Liver (tissue), 3 donors: ENCODE data around the gene KMT5B.

Source experiments
- GABPA ChIP-seq, 2 donors: IDR thresholded peaks in 1 of 2; conservative IDR thresholded peaks in 1 of 2; 2 replicates each; pipeline ENCODE4 v1.6.1; 2016; ENCODE audit warnings: antibody characterized with exemption in 2 of 2, mild to moderate bottlenecking in 1 of 2, moderate library complexity in 1 of 2
- NR2F2 ChIP-seq: IDR thresholded peaks from 2 replicates; pipeline ENCODE4 v1.6.1; 2016; ENCODE audit warnings: antibody characterized with exemption
- RAD21 ChIP-seq, 2 donors: IDR thresholded peaks; 2 replicates each; pipeline ENCODE4 v1.6.1; 2016; ENCODE audit warnings: antibody characterized with exemption in 2 of 2, mild to moderate bottlenecking in 2 of 2
- RXRA ChIP-seq, 2 donors: IDR thresholded peaks; 2 replicates each; pipeline ENCODE4 v1.6.1; 2017 to 2018; ENCODE audit warnings: antibody characterized with exemption in 2 of 2, mild to moderate bottlenecking in 1 of 2
- SP1 ChIP-seq: IDR thresholded peaks from 2 replicates; pipeline ENCODE4 v1.6.1; 2018; ENCODE audit warnings: antibody characterized with exemption, mild to moderate bottlenecking
- TAF1 ChIP-seq: conservative IDR thresholded peaks from 2 replicates; pipeline ENCODE4 v1.6.1; 2016; ENCODE audit warnings: antibody characterized with exemption, mild to moderate bottlenecking
- TF ChIP-seq, protein P1 (sequence below): fragments of 150-350 bp; IDR thresholded peaks from 2 replicates; pipeline ENCODE4 v1.5.1; 2017; ENCODE audit warnings: improper control_type of control experiment, low read depth, low read length; ENCODE audit not compliant: missing input control
- TF ChIP-seq, protein P2 (sequence below): IDR thresholded peaks from 2 replicates; pipeline ENCODE4 v1.6.1; 2016; ENCODE audit warnings: antibody characterized with exemption
- TF ChIP-seq, protein P3 (sequence below): IDR thresholded peaks from 2 replicates; pipeline ENCODE4 v1.6.1; 2016; ENCODE audit warnings: antibody characterized with exemption
- TF ChIP-seq, protein P4 (sequence below): IDR thresholded peaks from 2 replicates; pipeline ENCODE4 v1.6.1; 2016; ENCODE audit warnings: antibody characterized with exemption, mild to moderate bottlenecking
- TF ChIP-seq, protein P5 (sequence below): IDR thresholded peaks from 2 replicates; pipeline ENCODE4 v1.6.1; 2016; ENCODE audit warnings: antibody characterized with exemption
- donor health status: healthy.
- donor health status: healthy.

DNA sequence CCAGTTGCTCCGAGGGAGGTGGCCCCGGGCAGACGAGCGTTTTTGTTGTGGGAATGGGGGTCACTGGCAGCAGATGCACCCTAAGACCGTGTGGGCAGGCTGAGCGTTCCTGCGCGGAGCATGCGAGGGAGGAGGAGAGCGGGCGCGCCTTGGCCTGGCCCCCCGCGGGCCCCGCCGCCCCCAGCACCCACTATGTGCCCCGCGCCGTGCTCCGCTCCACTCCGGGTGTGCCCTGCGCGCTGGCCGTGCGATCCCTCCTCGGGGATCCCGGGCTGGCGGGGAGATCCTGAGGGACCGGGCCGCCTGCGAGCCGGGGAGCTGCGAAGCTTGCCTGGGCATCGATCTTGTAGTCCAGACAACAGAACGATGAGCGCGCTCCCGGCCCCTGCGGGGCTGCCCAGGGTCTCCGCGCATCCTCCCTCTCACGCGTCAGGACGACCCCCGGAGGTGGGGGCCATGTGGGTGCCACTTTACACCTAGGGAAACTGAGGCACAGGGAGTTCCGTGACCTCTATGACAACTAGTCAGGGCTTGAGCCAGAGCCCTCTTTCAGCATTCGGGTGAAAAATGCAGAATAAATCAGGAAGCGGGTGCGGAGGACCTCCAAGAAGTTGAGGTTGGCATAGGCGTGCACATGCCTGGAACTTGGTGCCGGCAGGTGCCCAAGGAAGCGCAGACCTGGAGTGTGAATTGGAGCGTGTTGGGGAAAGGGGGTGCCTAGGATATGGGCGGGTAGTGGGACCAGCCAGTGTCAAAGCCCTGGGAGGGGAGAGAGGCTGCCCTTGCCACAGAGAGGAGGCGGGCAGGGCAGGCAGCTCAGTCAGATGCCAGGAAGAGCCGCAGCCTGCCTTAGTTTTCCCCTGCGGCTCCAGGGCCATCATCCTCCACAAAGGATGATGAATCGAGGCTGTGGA is 1.3 kb upstream of the KMT5B start:
- TF ChIP-seq, protein P1, sequence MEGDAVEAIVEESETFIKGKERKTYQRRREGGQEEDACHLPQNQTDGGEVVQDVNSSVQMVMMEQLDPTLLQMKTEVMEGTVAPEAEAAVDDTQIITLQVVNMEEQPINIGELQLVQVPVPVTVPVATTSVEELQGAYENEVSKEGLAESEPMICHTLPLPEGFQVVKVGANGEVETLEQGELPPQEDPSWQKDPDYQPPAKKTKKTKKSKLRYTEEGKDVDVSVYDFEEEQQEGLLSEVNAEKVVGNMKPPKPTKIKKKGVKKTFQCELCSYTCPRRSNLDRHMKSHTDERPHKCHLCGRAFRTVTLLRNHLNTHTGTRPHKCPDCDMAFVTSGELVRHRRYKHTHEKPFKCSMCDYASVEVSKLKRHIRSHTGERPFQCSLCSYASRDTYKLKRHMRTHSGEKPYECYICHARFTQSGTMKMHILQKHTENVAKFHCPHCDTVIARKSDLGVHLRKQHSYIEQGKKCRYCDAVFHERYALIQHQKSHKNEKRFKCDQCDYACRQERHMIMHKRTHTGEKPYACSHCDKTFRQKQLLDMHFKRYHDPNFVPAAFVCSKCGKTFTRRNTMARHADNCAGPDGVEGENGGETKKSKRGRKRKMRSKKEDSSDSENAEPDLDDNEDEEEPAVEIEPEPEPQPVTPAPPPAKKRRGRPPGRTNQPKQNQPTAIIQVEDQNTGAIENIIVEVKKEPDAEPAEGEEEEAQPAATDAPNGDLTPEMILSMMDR, result no peak
- TF ChIP-seq, protein P2, sequence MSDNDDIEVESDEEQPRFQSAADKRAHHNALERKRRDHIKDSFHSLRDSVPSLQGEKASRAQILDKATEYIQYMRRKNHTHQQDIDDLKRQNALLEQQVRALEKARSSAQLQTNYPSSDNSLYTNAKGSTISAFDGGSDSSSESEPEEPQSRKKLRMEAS, result no peak
- TF ChIP-seq, protein P3, sequence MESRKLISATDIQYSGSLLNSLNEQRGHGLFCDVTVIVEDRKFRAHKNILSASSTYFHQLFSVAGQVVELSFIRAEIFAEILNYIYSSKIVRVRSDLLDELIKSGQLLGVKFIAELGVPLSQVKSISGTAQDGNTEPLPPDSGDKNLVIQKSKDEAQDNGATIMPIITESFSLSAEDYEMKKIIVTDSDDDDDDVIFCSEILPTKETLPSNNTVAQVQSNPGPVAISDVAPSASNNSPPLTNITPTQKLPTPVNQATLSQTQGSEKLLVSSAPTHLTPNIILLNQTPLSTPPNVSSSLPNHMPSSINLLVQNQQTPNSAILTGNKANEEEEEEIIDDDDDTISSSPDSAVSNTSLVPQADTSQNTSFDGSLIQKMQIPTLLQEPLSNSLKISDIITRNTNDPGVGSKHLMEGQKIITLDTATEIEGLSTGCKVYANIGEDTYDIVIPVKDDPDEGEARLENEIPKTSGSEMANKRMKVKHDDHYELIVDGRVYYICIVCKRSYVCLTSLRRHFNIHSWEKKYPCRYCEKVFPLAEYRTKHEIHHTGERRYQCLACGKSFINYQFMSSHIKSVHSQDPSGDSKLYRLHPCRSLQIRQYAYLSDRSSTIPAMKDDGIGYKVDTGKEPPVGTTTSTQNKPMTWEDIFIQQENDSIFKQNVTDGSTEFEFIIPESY, result no peak
- TF ChIP-seq TAF1 (no peak), NR2F2 (no peak), GABPA (IDR thresholded peaks at IDR 0.05 in 1 of 2, conservative IDR thresholded peaks at IDR 0.05 in 1 of 2) (no peak), SP1 (no peak), RAD21 (IDR thresholded peaks at IDR 0.05) (no peak), RXRA (IDR thresholded peaks at IDR 0.05) (no peak)
- TF ChIP-seq, protein P4, sequence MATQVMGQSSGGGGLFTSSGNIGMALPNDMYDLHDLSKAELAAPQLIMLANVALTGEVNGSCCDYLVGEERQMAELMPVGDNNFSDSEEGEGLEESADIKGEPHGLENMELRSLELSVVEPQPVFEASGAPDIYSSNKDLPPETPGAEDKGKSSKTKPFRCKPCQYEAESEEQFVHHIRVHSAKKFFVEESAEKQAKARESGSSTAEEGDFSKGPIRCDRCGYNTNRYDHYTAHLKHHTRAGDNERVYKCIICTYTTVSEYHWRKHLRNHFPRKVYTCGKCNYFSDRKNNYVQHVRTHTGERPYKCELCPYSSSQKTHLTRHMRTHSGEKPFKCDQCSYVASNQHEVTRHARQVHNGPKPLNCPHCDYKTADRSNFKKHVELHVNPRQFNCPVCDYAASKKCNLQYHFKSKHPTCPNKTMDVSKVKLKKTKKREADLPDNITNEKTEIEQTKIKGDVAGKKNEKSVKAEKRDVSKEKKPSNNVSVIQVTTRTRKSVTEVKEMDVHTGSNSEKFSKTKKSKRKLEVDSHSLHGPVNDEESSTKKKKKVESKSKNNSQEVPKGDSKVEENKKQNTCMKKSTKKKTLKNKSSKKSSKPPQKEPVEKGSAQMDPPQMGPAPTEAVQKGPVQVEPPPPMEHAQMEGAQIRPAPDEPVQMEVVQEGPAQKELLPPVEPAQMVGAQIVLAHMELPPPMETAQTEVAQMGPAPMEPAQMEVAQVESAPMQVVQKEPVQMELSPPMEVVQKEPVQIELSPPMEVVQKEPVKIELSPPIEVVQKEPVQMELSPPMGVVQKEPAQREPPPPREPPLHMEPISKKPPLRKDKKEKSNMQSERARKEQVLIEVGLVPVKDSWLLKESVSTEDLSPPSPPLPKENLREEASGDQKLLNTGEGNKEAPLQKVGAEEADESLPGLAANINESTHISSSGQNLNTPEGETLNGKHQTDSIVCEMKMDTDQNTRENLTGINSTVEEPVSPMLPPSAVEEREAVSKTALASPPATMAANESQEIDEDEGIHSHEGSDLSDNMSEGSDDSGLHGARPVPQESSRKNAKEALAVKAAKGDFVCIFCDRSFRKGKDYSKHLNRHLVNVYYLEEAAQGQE, result no peak
- TF ChIP-seq, protein P5, sequence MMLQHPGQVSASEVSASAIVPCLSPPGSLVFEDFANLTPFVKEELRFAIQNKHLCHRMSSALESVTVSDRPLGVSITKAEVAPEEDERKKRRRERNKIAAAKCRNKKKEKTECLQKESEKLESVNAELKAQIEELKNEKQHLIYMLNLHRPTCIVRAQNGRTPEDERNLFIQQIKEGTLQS, result no peak
